ENCODE data around the gene C5. TPM values are rescaled to one million over a fixed set of nuclear protein-coding genes. Genes with fewer than 3 reads are reported as not detected.
A peak's percentile ranks its signal among the peaks of the same experiment; 100 is the strongest.

C5 gene
- total RNA-seq, 4 donors from 2014 or later: 0.83 to 5.1 (median 1.6) TPM

DNA sequence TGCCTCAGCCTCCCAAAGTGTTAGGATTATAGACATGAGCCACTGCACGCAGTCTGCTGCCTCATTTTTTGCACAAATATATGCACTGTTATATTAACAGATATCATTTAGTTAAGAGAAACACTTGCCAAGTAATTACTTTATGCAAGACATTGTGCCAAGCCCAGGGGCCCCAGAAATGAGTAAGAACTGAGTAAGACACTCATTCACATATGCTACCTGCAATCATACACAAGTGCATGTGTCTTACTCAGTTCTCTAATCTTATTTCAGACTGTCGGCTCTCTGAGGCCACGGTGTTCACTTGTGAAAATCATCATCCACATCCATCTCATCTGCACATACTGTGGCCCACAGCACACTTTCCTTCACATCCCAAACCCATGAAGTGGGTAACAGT is 139.4 kb downstream of the C5 start:
- TF ChIP-seq POLR2A (IDR thresholded peaks at IDR 0.05) (no peak), CTCF (IDR thresholded peaks at IDR 0.05) (no peak)
- no peak overlapping the region for H3K27ac ChIP-seq
- H3K9me3 ChIP-seq: no peaks in the 10 kb centered on the region
- peaks cover 0 to 33% (median 0%) of the 10 kb centered on the region in 3 donors for H3K36me3 ChIP-seq
- no peak overlapping the region for H3K4me3 ChIP-seq
- no peaks in the 10 kb centered on the region for H3K27me3 ChIP-seq
- intact Hi-C loops (cut with DNase I): no loop called here
- WGBS, 2 donors: 69 to 70% methylated on average over 3 of the region's 3 CpGs
- no peak for DNase-seq
- H3K4me1 ChIP-seq: peaks cover 0 to 22% (median 11%) of the 10 kb centered on the region in 3 donors

DNA sequence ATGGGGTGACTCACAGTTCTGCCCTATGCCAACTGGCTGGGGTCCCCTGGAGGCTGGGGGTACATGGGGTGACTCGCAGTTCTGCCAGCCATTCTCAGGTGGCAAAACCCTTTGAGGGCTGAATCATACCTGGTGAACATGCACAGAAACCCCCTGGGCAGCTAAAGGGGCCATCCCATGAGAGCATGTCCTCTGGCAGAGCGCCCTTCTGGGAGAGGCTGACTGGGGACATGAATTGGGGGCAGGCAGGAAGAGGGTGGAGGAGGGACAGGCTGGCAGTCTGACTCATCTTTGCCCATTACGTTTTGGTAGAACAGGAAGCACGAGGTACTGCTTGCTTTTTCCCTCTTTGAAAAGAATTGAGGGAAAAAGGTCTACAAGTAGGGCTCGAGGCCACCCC is 140.2 kb downstream of the C5 start:
- Histone ChIP-seq H3K27ac (peak overlapping the region in 1 of 4 donors; percentile 30), H3K4me3 (no peak overlapping the region), H3K36me3 (peaks cover 0 to 37% (median 0%) of the 10 kb centered on the region in 3 donors), H3K27me3 (no peaks in the 10 kb centered on the region), H3K9me3 (no peaks in the 10 kb centered on the region), H3K4me1 (peaks cover 0 to 19% (median 11%) of the 10 kb centered on the region in 3 donors)
- intact Hi-C loops (cut with DNase I): no loop called here
- DNase-seq: no peak
- TF ChIP-seq CTCF (IDR thresholded peaks at IDR 0.05) (no peak), POLR2A (IDR thresholded peaks at IDR 0.05) (no peak)
- 51 to 54% methylated on average over 4 to 5 of the region's 5 CpGs for WGBS, 2 donors

DNA sequence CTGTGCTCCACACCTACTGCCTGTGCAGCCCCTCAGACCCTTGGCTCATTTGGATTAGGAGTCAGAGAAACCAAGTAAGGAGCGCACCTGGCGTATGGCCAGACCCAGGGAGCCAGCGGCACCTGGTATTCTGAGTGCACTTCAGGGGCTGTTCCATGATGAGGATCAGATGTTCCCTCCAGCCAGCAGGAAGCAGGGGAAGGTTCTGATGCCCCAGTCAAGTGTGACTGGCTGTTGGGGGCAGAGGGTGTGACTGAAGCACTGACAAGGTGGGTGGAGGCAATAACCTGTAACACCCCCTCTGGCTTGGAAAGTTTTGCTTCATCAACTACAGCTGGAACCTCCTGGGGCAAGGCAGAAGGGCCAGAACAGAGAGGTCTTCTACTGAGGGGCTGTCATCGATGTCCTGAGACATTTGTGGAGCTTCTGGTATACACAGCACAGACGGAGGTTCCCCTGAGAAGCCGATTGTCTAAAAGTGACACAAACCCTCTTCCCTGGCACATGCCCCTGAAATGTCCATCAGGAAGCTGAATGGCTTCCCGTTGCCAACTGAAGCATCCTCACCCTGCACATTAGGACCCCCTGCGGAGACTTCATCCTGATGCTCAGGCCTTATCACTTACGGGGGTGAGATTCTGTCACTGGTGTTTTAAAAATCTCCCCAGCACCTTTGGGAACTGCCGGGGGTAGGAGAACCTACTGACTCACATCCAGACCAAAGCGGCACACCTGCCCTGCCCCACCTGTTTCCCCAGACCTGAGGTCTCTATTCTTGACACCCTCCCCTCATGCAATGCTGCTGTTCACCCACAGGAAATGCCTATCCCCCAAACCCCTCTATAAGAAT is 144.5 kb downstream of the C5 start:
- Histone ChIP-seq H3K36me3 (peaks cover 0 to 23% (median 0%) of the 10 kb centered on the region in 3 donors), H3K4me3 (no peak overlapping the region), H3K27me3 (no peaks in the 10 kb centered on the region), H3K9me3 (no peaks in the 10 kb centered on the region), H3K4me1 (peaks cover 0 to 11% (median 9%) of the 10 kb centered on the region in 3 donors), H3K27ac (no peak overlapping the region)
- intact Hi-C loops (cut with DNase I): no loop called here
- TF ChIP-seq CTCF (IDR thresholded peaks at IDR 0.05) (no peak), POLR2A (IDR thresholded peaks at IDR 0.05) (no peak)
- no peak for DNase-seq
- WGBS, 2 donors: 75 to 76% methylated on average over 8 to 9 of the region's 11 CpGs

- H3K27ac ChIP-seq: peak overlapping the region in 2 of 4 donors; percentile 34 to 51
Observed at GRCh38 chr9:120904978-120905301, 145.1 kb downstream of the C5 start.

More at GRCh38 chr9:120904978-120905301, 145.1 kb downstream of the C5 start:
- Histone ChIP-seq H3K9me3 (no peaks in the 10 kb centered on the region), H3K36me3 (peaks cover 0 to 23% (median 0%) of the 10 kb centered on the region in 3 donors), H3K4me1 (peaks cover 0 to 5% (median 3%) of the 10 kb centered on the region in 3 donors), H3K4me3 (no peak overlapping the region), H3K27me3 (no peaks in the 10 kb centered on the region)
- DNase-seq: no peak
- intact Hi-C loops (cut with DNase I): no loop called here
- WGBS, 2 donors: 81 to 96% methylated on average over 4 to 5 of the region's 11 CpGs
- TF ChIP-seq CTCF (IDR thresholded peaks at IDR 0.05): no peak
- no peak for TF ChIP-seq POLR2A (IDR thresholded peaks at IDR 0.05)
